DMS79 (cell line): Measurements from ENCODE around the gene EDN2.

Source experiments
- DNase-seq: peaks from one replicate; lab custom pipeline; 2025; lab: John Stamatoyannopoulos, UW

The EDN2 gene

DNA sequence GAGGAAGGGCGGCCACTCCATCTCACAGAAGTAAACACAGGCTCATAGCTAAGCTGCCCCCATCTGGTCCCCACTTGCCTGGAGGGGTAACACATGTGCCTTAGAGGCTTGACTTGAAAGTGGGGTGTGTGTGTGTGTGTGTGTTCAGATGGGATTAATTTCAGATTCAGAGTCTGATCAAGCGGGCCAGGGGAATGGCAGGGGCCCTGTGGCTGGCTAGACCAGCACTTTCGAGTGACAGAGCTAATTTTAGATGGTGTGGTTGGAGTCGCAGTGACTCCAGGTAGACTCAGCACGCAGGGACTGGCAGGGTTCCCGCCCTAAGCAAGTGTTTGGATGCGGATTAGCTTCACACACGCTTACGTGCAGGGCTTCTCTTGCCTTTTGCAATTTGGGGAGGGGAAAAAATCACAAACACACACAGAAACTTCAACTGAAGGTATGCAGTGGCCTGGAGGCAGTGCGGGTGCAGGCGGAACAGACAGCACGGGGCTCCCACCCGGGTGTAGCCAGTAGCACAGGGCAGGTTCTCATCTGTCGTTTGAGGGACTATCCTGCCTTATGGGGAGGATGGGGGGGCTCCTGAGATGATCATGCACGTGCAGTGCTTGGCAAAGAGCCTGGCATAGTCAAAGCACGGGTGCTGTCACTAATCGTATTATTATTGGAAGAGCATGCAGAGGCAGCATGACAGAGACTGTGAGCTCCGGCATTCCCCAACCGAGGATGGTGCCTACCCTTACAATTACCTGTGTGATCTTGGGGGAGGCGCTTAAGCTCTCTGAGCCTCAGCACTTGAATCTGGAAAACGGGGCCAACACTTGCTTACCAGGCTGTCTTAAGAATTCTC is 1.3 kb downstream of the EDN2 start:
- peak; percentile 76 for DNase-seq

DNA sequence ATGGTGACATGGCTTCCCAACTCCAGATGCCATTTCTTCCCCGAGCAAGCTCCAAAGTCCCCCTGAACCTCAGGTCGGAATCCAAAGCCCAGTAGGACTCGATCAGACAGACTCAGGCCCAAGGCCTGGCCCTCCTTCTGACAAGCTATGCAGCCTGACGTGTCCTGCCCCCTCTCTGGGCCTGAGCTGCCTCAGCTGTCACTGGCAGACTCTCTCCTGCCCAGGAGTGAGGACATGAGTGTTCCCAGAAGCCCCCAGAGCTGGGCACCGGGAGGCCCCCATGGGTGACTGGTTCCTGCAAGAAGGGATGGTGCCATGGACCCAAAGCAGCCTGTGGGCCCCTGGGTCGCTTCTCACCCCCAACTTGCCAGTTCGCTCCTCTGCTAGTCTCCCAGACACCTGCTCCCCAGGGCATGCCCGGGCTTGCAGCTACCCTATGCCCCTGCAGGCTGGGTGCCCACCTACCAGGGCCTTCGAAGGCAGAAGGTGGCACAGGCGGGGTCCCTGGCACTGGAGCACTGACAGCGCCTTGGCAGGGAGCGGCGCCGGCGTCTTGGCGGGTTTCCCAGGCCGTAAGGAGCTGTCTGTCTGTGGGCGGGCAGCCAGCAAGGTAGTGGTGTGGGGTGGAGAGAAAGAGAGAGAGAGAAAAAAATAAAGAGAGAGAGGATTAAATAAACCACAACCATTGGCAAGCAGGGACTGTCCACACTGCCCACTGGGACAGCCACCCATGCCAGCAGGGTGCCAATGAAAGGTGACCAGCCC is 2.3 kb downstream of the EDN2 start:
- DNase-seq: peak; percentile 94

DNA sequence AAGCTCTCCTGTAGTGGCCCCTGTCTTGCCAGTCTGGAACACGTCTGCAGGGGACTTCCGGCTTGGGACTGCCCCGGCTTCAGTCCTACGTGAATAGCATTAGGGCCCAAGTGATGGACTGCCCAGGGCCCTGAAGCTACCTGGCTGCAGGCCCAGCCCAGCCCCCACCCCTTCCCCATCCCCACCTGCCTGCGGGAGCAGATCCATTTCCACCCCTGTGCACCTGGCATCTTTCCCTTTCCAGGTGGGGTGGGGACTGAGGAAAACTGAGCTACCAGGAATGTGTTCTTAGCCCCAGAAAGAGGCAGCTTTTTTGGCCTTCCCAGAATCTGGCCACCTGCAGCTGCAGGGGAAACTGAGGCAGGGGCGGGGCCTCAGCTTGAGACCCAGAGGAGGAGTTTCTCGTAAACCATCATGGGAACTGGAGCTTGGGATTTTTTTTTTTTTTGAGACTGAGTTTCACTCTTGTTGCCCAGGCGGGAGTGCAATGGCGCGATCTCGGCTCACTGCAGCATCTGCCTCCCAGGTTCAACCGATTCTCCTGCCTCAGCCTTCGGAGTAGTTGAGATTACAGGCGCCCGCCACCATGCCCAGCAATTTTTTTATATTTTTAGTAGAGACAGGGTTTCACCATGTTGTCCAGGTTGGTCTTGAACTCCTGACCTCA is 3.2 kb downstream of the EDN2 start:
- peak; percentile 12 for DNase-seq

DNA sequence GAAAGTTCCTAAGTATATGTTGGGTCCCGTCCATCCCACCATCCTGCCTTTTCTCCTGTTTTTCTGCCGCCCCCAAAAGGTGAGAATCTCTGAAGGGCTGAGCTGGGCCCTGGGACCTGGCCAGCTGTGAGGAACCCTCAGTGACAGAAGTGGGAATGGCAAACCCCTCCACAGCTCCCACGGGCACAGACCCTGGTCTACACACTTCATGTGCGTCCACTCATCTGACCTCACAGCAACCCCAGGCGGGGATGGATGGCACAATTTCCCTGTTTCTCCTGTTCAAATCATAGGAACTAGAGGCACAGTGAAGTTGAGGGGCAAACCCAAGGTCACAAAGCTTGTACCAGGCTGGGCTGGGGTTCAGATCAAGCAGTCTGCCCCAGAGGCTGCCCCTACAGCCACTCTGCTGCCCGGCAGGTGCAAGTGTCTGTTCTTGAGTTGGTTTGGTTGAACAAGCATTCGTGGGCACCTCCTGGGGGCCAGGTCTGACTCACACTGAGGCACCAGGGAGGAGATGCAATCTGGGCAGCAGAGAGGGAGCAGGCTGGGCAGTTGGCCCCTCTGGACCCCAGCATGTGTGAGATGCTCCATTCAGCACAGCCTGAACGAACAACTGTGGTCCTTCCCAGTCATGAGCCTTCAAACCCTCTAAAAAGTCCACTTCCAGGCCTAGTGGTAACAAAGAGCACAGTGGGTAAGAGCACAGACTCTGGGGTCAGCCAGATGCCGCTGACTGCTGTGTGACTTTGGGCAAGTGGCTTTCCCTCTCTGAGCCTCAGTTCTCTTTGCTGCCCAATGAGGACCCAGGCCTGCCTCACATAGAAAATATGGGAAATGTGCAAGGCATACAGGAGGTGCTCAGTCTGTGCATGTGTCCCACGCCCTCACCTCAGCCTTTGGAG is 4.0 kb downstream of the EDN2 start:
- no peak for DNase-seq

DNA sequence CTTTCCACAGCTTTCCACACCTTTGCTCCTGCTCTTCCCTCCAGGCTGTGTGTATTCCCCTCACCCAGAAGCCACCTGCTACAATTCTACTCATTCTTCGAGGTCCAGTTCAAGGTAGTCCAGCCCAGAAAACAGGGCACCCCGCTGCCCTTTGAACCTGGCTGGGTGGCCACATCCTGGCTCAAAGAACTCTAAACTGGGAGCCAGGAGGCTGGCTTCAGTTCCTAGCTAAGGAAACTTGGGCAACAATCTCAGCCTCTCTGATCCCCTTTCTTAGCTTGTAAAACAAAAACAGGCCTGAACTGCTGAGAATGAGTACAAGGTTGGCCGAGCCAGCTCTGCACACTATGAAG is 4.7 kb downstream of the EDN2 start:
- DNase-seq: no peak

DNA sequence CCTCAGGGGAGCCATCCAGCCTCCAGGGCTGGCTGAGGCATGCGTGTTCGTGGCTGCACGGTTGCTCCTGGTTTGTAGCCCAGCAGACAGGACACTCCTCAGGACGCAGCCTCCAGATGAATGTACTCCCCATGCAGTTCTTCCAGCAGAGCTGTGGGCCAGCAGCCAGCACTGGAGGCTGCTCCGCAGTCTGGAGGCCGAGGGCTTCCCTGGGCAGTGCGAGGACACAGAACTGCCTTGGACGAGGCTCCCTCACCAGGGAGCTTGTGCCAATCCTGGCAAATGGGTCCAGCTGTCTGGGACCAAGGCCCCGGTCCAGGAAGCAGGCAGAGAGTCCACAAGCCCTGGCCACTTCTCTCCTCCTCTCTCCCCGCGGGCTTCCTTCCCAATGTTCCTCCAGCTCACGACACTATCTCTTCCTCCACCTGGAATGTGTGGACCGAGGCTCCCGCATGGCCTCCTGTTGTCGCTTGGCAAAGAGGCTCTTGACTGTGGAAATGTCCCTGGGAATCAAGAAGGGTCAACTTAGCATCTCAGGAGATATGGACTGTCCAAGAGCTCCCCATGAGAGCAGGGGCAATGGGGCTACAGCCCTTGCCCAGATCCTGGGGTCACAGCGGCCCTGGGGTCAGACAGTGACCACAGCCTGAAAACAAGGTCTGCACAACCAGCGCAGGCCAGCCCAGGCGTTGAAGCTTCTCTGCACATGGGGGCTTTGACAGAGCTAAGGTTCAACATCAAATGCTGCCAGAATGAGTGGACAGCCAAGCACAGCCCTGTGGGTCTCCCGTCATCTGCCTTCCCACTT is 5.3 kb downstream of the EDN2 start:
- DNase-seq: no peak

DNA sequence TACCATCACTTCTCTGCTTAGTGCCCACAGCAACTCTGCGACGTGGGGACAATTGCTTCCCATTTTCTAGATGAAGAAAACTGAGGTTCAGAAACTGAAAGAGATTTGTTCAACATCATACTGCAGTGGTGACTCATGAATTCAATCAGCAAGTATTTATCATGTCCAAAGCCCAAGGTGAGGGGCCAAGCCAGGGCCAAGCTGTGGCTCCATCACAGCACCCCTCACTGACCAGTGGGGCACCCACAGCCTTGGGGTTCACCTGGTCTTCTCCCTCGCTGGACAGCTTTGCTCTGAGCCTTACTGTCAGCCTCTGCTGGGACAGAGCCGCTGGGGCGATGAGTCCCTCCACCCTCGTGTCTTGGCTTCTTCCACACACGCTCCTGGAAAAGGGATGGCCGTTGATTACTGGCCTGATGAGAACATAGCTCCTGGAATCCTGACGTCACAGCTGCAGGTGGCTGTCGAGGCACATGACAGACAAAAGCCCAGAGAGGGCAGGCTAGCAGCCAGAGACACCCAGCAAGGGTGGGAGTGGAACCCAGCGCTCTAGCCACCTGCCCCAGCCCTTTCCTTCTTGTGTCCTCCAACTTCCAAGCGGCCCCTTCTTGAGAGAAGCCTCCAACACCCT is 6.2 kb downstream of the EDN2 start:
- no peak for DNase-seq

DNA sequence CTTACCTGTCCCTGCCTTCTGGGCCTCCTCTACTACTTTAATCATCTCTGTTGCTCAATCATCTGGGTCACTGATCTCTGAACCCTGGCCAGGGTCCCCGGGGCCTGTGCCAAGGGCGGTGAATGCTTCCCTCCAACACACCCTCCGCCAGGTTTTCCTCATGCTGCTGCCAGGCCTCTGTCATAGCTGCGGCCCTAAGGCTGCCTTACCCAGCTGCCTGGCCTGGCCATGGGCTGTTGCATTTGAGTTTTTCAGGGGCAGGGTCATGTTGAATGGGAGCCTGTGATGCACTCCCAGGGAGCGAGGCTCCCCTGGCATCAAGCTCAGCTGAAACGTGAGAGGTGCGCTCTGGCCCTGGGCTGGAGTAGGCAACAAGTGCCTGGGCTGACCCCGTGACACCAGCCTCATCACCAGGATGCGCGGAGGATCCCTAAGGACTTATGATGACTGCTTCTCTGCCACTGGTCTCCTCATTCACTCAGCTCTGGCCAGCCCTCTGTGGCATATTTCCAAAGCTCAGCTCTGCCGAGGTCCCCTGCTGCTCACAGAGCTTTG is 7.6 kb downstream of the EDN2 start:
- peak; percentile 39 for DNase-seq

DNA sequence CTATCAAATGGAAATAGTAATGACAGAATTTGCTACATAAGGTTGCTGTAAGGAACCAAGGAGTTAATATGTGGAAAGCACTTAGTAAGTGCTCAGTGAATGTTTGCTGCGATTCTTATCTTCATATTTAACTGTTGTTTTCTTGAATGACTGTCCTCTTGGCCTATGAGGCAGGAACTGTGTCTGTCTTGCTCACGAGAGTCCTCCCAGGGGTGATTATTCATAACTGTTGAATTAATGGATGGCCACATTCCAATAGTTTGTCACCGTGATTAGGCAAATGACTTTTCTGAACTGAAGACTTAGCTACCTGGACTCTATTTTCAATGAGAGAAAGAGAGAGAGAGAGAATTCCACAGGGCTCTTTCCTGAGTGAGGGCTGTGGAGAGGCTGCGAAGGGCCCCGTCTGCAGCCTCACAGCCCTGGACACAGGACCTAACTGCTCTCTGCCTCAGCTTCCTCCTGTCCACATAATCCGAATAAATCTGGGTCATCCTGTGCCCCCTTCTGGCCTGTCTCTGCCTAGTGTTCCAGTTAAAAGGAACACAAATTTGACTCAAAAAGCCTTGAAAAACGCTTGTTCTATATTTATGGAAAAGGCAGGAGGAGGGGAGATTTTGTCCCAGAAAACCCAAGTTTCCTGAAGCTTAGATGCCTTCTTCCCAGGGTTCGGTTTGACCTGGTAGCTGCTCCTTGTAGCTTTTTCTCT is 8.5 kb downstream of the EDN2 start:
- no peak for DNase-seq

DNA sequence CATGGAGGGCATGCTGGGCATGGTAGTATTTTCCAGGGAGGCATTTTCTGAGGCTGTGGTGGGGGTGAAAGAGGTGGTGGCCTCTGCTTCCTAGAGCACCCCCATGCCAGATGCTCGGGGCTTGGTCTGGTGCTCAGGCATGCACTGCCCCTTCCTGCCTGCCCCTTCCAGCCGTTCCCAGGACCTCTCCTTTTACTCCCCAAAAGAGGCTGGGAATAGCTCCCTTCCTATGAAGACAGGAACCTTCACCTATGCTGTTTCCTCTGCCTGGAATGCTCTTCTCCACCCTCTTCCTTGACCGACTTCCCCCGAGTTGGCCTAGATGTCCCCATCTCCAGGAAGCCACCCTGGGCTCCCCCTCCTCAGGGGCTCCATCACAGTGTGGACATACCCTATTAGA is 9.1 kb downstream of the EDN2 start:
- DNase-seq: no peak

DNA sequence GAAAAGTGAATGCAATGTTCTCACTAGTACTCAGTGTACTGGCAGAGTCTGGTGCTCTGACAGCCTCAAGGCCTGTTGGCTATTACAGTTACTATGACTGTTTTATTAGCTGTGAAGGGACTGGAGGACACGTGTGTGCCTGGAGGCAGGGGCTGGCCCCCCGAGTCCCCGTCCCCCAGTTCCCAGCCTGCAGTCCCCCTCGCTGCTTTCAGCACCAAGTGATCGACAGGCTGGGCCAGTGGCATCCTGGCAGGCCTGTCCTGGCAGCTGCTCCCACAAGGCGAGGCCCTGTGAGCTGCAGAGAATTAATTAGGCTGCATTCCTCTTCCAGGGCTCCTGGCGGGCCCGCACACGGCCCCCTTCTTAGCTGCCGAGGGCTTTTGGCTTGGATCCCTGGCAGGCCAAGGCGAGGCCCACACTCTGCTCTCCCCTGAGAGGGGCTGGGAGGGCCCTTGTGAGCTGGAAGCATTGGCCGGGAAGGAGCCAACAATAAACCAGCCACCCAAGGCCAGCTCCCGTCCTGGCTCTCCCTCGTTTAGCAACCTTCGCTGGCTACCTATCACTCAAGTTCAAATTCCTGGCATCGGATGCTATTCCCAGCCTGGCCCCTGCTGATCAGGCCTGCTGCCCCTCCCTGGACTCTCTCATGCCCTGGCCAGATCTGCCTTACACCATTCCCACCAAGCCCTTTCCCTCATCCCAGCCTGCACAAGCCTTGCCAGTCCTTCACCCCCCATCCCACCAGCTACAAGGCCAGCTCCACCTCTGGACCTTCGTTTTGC is 9.8 kb downstream of the EDN2 start:
- DNase-seq: peak; percentile 92

DNA sequence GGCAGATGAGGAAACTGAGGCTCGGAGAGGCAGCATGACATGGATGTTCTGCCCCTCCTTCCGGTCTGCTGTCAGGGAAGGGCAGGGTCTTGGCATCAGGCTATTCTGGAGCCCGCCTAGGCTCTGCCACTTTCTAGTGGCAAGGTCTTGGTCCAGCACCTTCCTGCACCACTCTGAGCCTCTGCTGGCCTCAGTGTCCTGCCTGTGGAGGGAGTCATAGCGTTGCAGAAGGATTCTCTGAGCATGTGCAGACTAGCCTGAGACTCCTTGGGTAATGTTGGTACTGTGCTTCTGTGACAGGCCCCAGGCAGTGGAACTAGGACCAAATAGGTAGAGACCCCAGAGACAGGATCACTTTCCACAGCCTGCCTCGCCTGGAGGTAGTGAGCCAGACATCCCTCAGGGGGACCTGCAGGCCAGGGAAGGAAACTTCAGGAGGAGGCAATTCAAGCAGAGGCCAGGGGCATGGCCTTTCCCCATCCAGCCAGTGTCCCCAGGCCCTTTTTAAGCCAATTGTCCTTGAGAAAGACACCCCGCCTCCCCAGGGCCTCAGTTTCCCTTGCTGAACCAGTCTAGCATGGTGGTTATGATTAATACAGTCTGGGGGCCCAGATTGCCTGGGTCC is 10.6 kb downstream of the EDN2 start:
- no peak for DNase-seq

DNA sequence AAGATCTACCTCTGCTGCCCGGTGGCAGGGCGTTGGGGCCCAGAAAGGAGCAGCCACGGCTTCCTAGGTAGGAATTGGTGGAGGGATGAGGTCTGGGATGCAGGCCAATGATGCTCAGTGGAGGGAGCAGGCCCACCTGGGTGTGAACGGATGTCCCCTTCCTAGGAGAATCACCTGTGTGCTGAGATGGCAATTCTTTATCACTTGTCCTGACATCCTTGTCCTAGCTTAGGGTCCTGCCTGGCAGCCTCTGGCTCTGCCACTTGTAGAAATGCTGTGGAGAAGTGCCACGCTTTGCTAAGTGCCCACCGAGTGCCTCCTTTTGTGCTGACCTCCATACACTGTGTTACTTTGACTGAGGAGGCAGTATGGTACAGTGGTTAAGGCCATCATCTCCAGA is 12.8 kb downstream of the EDN2 start:
- DNase-seq: no peak

DNA sequence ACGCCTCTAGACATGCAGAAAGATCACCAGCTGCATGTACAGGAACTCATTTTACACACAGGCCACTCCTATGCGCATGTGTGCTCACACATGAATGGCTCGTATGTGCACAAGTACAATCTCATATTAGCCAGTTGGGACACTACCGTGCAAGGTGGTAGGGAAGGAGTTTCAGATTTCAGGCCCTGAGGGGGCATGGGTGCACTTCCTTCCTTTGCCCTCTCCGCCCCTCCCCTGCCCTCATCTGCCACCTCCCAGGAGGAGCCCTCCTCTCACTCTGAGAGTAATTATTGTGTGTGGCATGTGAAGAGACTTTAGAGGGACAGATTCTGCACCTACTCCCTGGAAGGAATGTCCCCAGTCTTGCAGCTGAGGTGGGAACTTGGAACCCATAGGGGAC is 14.8 kb downstream of the EDN2 start:
- DNase-seq: no peak

DNA sequence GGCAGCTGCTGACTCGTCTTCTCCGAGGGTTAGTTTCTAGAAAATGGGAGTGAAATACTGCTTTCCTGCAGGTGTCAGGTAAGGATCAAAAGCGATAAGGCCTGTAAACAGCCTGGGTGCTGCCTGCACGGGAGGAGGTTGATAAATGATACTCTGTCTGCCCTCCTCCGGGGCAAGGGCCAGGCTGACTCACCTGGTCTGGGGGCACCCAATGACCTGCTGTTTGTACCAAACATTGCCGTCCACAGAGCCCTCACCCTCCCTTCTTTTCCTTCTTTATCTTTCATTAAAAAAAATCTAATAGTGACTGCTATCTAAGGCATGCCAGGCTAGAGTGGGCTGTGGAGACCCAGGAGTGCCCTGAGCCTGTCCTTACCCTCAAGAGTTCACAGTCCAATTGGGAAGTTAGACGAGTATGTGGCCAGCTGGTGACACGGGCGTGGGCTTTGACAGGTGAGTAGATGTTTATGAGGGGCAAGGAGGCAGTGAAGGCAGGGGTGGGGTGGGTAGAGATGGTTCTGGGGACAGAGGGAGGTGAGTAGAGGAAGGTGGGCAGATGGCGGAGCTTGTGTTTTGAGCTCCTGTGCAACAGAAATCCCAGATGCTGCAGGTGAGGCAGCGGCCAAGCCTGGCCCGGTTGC is 16.2 kb downstream of the EDN2 start:
- DNase-seq: no peak

DNA sequence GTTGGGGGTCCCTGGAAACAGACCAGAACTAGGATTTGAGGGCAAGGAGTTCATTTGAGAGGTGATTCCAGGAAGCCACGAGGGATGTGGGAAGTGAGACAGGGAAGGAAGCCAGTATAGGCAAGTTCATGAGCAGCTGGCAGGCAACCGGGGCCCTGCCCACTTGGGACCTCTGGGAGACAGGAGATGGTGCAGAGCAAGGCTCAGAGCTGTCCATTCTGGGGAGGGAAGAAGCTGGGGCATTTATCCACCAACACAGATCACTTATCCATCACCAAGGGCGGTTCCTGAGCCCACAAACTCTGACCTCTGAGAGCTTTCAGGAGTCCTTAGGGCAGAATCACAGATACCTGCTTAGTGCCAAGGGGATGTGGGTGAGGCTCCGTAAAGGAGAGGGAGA is 16.8 kb downstream of the EDN2 start:
- DNase-seq: no peak

DNA sequence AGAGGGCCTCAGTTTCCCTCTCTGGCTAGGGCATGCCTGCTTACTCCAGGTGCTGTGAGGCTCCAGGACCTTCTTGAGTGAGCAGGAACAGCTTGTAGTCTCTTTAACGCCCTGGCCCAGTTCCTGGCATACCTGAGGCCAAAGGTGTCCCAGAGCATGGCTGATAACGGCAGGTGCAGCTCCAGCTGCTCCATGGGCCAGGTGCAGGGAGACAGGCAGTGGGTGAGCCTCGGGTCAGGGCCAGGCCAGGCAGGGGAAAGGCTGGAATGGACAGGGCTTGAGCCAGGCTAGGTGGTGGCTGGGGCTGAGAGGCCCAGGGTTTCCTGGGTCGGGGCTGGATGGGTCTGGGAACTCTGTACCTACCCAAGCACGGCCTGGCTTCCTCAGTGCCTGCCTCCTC is 18.3 kb downstream of the EDN2 start:
- DNase-seq: no peak

DNA sequence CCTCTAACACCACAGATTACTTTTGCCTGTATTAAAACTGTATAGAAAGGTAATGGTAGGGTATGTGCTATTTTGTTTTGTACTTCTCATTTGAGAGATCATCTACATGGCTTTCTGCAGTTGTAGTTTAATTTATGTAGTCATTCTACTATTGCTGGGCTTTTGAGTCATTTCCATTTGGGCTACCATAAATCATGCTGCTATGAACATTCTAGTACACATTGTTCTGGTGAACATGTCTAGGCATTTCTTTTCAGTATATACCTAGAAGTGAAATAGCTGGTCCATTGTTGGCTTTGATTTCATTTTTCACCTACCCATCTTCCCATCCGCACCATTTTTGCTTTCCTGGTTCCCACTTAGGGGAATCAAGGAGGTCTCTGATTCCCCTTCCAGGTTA is 18.7 kb downstream of the EDN2 start:
- DNase-seq: no peak
